Brain microvascular endothelial cell (primary cell): Measurements from ENCODE around the gene RNU5B-1.

Source experiments
- DNase-seq: peaks from one replicate; pipeline ENCODE4 v3.0.0-alpha.2; 2020
- H3K27ac ChIP-seq: fragments of 250-450 bp; sonication (Bioruptor Pico); 2 replicates; pipeline ENCODE4 v1.5.1; 2020; ENCODE audit warnings: mild to moderate bottlenecking, moderate library complexity
- H3K27me3 ChIP-seq: fragments of 250-450 bp; sonication (Bioruptor Pico); replicated peaks from 2 replicates; pipeline ENCODE4 v1.5.1; 2020; ENCODE audit warnings: mild to moderate bottlenecking
- H3K36me3 ChIP-seq: fragments of 250-450 bp; sonication (Bioruptor Pico); replicated peaks from 2 replicates; pipeline ENCODE4 v1.5.1; 2020; ENCODE audit warnings: mild to moderate bottlenecking
- H3K4me3 ChIP-seq: 2 replicates; pipeline ENCODE4 v1.5.1; 2011; ENCODE audit warnings: low read depth, mild to moderate bottlenecking, control low read depth, low read length, moderate library complexity
- in situ Hi-C: cut with HindIII; loops from 2 replicates; pipeline ENCODE4 v1.10.0; 2017; ENCODE audit warnings: low sequenced_read_pairs, low pct_ligation_motif_present
- TF ChIP-seq, protein P1 (sequence below): IDR thresholded peaks from 2 replicates; pipeline ENCODE4 v1.5.1; 2011; ENCODE audit warnings: low read depth, mild to moderate bottlenecking, moderate library complexity, low read length, control low read depth, inconsistent platforms; ENCODE audit errors: missing control alignments

RNU5B-1 gene

DNA sequence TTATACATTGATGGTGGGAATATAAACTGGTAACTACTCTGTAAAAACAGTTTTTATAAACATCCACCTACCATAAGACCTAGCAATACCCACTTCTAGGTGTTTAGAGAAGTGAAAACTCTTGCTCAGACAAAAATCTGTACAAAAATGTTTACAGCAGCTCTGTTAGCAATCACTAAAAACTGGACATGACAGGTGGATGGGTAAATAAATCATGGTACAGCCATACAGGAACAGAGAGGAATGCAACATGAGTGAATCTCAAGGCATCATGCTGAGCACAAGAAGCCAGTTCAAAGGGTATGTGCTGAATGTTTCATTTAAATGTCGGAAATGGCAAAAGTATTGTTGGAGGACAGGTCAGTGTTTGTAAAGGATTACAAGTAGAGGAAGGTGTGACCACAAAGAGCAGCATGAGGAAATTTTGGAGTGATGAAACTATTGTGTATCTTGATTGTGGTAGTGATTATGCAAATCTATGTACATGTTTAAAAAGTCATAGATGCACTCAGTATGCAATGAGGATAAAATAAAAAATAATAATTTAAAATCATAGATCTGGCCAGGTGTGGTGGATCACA is 11.4 kb upstream of the RNU5B-1 start:
- in situ Hi-C loops, result no loop called here
- H3K27ac ChIP-seq, result no peak overlapping the region
- TF ChIP-seq, protein P1, sequence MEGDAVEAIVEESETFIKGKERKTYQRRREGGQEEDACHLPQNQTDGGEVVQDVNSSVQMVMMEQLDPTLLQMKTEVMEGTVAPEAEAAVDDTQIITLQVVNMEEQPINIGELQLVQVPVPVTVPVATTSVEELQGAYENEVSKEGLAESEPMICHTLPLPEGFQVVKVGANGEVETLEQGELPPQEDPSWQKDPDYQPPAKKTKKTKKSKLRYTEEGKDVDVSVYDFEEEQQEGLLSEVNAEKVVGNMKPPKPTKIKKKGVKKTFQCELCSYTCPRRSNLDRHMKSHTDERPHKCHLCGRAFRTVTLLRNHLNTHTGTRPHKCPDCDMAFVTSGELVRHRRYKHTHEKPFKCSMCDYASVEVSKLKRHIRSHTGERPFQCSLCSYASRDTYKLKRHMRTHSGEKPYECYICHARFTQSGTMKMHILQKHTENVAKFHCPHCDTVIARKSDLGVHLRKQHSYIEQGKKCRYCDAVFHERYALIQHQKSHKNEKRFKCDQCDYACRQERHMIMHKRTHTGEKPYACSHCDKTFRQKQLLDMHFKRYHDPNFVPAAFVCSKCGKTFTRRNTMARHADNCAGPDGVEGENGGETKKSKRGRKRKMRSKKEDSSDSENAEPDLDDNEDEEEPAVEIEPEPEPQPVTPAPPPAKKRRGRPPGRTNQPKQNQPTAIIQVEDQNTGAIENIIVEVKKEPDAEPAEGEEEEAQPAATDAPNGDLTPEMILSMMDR, result no peak
- H3K36me3 ChIP-seq, result no peaks in the 10 kb centered on the region
- DNase-seq, result no peak
- H3K27me3 ChIP-seq, result no peaks in the 10 kb centered on the region
- H3K4me3 ChIP-seq, result no peak overlapping the region

DNA sequence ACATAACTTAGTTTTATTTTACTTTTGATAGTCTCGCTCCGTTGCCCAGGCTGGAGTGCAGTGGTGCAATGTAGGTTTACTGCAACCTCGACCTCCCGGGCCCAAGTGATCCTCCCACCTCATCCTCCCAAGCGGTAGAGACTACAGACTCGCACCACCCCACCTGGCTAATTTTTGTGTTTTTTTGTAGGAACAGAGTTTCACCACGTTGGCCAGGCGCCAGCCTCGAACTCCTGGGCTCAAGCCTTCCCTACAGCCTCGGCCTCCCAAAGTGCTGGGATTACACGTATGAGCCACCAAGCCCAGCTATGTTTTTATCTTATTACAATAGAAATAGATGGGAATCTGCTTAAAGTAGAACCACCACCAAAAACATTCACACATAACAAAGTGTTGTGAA is 5.7 kb upstream of the RNU5B-1 start:
- Histone ChIP-seq H3K27me3 (no peaks in the 10 kb centered on the region), H3K4me3 (no peak overlapping the region), H3K27ac (no peak overlapping the region), H3K36me3 (no peaks in the 10 kb centered on the region)
- DNase-seq, result no peak
- in situ Hi-C loops, result no loop called here
- TF ChIP-seq, protein P1, result no peak

- no peak overlapping the region for H3K4me3 ChIP-seq
- in situ Hi-C loops, result no loop called here
- no peaks in the 10 kb centered on the region for H3K27me3 ChIP-seq
- TF ChIP-seq, protein P1, result no peak
- no peaks in the 10 kb centered on the region for H3K36me3 ChIP-seq
- no peak for DNase-seq
- H3K27ac ChIP-seq, result no peak overlapping the region
Measured at GRCh38 chr15:65300924-65301441, 3.5 kb upstream of the RNU5B-1 start.

DNA sequence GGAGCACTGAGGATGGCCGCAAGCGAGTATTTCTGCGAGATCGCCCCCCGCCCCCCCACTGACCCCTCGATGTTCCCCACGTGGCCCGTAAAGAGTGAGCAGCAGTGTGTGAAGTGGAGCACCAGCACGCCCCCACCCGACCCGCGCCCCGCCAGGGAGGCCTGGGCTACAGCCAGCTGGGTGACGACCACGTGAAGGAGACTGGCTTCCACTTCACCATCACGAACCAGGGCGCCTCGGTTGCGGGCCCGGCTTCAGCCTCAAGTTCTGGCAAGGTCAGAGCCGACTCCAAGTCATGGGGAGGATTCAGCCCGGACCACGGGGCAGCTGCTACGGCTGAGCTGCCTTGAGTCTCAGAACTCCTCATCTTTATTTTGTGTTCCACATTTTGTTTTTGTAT is 2.4 kb upstream of the RNU5B-1 start:
- in situ Hi-C loops, result no loop called here
- no peak overlapping the region for H3K27ac ChIP-seq
- DNase-seq, result no peak
- no peaks in the 10 kb centered on the region for H3K27me3 ChIP-seq
- no peak overlapping the region for H3K4me3 ChIP-seq
- no peaks in the 10 kb centered on the region for H3K36me3 ChIP-seq
- TF ChIP-seq, protein P1, result no peak

- H3K27me3 ChIP-seq, result no peaks in the 10 kb centered on the region
- peak overlapping the region; percentile 100 for H3K27ac ChIP-seq
- TF ChIP-seq, protein P1, result no peak
- no peaks in the 10 kb centered on the region for H3K36me3 ChIP-seq
- DNase-seq, result peak; percentile 35
- in situ Hi-C loops, result no loop called here
- H3K4me3 ChIP-seq, result peak overlapping the region; percentile 53
Measured at GRCh38 chr15:65303687-65304380, 643 bp upstream of the RNU5B-1 start.
